SK-N-SH treated with all-trans-retinoic acid at 6 μM for 48 hours (cell line): Measurements from ENCODE around the gene DDX1.

ENCODE experiments used
- ATAC-seq: fragments of 200-7000 bp; cut with Tn5 transposase; 3 replicates; pipeline ENCODE4 v1.9.1; 2020; ENCODE audit warnings: mild to moderate bottlenecking, moderate library complexity
- BACH2 ChIP-seq: fragments of 250-450 bp; sonication (Bioruptor Pico); IDR thresholded peaks from 2 replicates; pipeline ENCODE4 v1.9.0; 2021; ENCODE audit warnings: mild to moderate bottlenecking, borderline replicate concordance
- CREB5 ChIP-seq: fragments of 250-450 bp; sonication (Bioruptor Pico); IDR thresholded peaks from 2 replicates; pipeline ENCODE4 v1.5.1; 2020; ENCODE audit warnings: low read depth, mild to moderate bottlenecking, moderate library complexity
- CSDC2 ChIP-seq: fragments of 250-450 bp; sonication (Bioruptor Pico); IDR thresholded peaks from 2 replicates; pipeline ENCODE4 v1.5.0; 2020; ENCODE audit warnings: mild to moderate bottlenecking, moderate library complexity
- CSRNP3 ChIP-seq: fragments of 250-450 bp; sonication (Bioruptor Pico); IDR thresholded peaks from 2 replicates; pipeline ENCODE4 v1.5.1; 2021; ENCODE audit warnings: mild to moderate bottlenecking, moderate library complexity
- ESRRG ChIP-seq: fragments of 250-450 bp; sonication (Bioruptor Pico); IDR thresholded peaks from 2 replicates; pipeline ENCODE4 v1.6.1; 2021; ENCODE audit warnings: mild to moderate bottlenecking
- GLIS3 ChIP-seq: fragments of 250-450 bp; sonication (Bioruptor Pico); IDR thresholded peaks from 2 replicates; pipeline ENCODE4 v1.5.0; 2020; ENCODE audit warnings: mild to moderate bottlenecking, moderate library complexity
- ISL1 ChIP-seq: fragments of 250-450 bp; sonication (Bioruptor Pico); IDR thresholded peaks from 2 replicates; pipeline ENCODE4 v2.1.2; 2022; ENCODE audit warnings: mild to moderate bottlenecking, moderate library complexity
- OSR1 ChIP-seq: fragments of 250-450 bp; sonication (Bioruptor Pico); IDR thresholded peaks from 2 replicates; pipeline ENCODE4 v1.8.0; 2022; ENCODE audit warnings: moderate library complexity, mild to moderate bottlenecking, inconsistent platforms
- PATZ1 ChIP-seq: fragments of 250-450 bp; sonication (Bioruptor Pico); IDR thresholded peaks from 2 replicates; pipeline ENCODE4 v1.8.0; 2020; ENCODE audit warnings: mild to moderate bottlenecking, moderate library complexity, borderline replicate concordance
- POU6F1 ChIP-seq: fragments of 250-450 bp; sonication (Bioruptor Pico); IDR thresholded peaks from 2 replicates; pipeline ENCODE4 v1.8.0; 2021; ENCODE audit warnings: low read depth, mild to moderate bottlenecking, moderate library complexity, borderline replicate concordance
- PPARA ChIP-seq: fragments of 250-450 bp; sonication (Bioruptor Pico); IDR thresholded peaks from 2 replicates; pipeline ENCODE4 v1.5.0; 2020; ENCODE audit warnings: mild to moderate bottlenecking, borderline replicate concordance
- SNAI2 ChIP-seq: fragments of 250-450 bp; sonication (Bioruptor Pico); IDR thresholded peaks from 2 replicates; pipeline ENCODE4 v1.5.0; 2020; ENCODE audit warnings: mild to moderate bottlenecking, moderate library complexity
- TOX ChIP-seq: fragments of 250-450 bp; sonication (Bioruptor Pico); IDR thresholded peaks from 2 replicates; pipeline ENCODE4 v1.8.0; 2021; ENCODE audit warnings: mild to moderate bottlenecking, moderate library complexity, borderline replicate concordance
- TSHZ2 ChIP-seq: fragments of 250-450 bp; sonication (Bioruptor Pico); IDR thresholded peaks from 2 replicates; pipeline ENCODE4 v1.5.0; 2020; ENCODE audit warnings: mild to moderate bottlenecking, moderate library complexity
- ZC3H10 ChIP-seq: fragments of 250-450 bp; sonication (Bioruptor Pico); IDR thresholded peaks from 2 replicates; pipeline ENCODE4 v1.5.1; 2021; ENCODE audit warnings: mild to moderate bottlenecking, moderate library complexity
- ZFP3 ChIP-seq: fragments of 250-450 bp; sonication (Bioruptor Pico); IDR thresholded peaks from 2 replicates; pipeline ENCODE4 v1.5.0; 2020; ENCODE audit warnings: mild to moderate bottlenecking, moderate library complexity
- ZFP30 ChIP-seq: fragments of 450-650 bp; formaldehyde crosslinking; IDR thresholded peaks from 2 replicates; pipeline ENCODE4 v1.5.0; 2022; ENCODE audit warnings: mild to moderate bottlenecking, moderate library complexity
- ZNF565 ChIP-seq: fragments of 450-650 bp; formaldehyde crosslinking; conservative IDR thresholded peaks from 2 replicates; pipeline ENCODE4 v1.5.0; 2020; ENCODE audit warnings: low read depth, mild to moderate bottlenecking, moderate library complexity
- ZNF70 ChIP-seq: fragments of 450-650 bp; formaldehyde crosslinking; IDR thresholded peaks from 2 replicates; pipeline ENCODE4 v1.5.0; 2020; ENCODE audit warnings: mild to moderate bottlenecking, moderate library complexity
- ZNF8 ChIP-seq: fragments of 450-650 bp; formaldehyde crosslinking; IDR thresholded peaks from 2 replicates; pipeline ENCODE4 v1.5.0; 2020; ENCODE audit warnings: mild to moderate bottlenecking, moderate library complexity

DDX1 gene

GRCh38 chr2:15652252-15652651, 60.6 kb downstream of the DDX1 start (continued):
- no peak for TF ChIP-seq CSRNP3 (CRISPR knock-in tag)

- TF ChIP-seq PATZ1 (CRISPR knock-in tag) (no peak), GLIS3 (CRISPR knock-in tag) (no peak), ZNF8 (CRISPR knock-in tag) (no peak), ZFP3 (CRISPR knock-in tag) (no peak)
- ATAC-seq, result no peak
Measured at GRCh38 chr2:15652801-15653200, 61.1 kb downstream of the DDX1 start.

- ATAC-seq, result no peak
- TF ChIP-seq TSHZ2 (CRISPR knock-in tag), result no peak
- TF ChIP-seq OSR1 (CRISPR knock-in tag), result no peak
- TF ChIP-seq CSRNP3 (CRISPR knock-in tag), result no peak
- no peak for TF ChIP-seq GLIS3 (CRISPR knock-in tag)
- TF ChIP-seq PATZ1 (CRISPR knock-in tag), result no peak
- no peak for TF ChIP-seq TOX (CRISPR knock-in tag)
- no peak for TF ChIP-seq ZNF8 (CRISPR knock-in tag)
- TF ChIP-seq SNAI2 (CRISPR knock-in tag), result no peak
- no peak for TF ChIP-seq PPARA (CRISPR knock-in tag)
- no peak for TF ChIP-seq ZNF70 (CRISPR knock-in tag)
- no peak for TF ChIP-seq ZNF565 (CRISPR knock-in tag)
- TF ChIP-seq ZC3H10, result no peak
- TF ChIP-seq CSDC2 (CRISPR knock-in tag), result no peak
- TF ChIP-seq CREB5 (CRISPR knock-in tag), result no peak
- TF ChIP-seq ISL1, result no peak
- TF ChIP-seq ESRRG, result no peak
- TF ChIP-seq BACH2 (CRISPR knock-in tag), result no peak
- no peak for TF ChIP-seq POU6F1 (CRISPR knock-in tag)
- no peak for TF ChIP-seq ZFP30
Measured at GRCh38 chr2:15653806-15654726, 62.4 kb downstream of the DDX1 start.
